Choroid plexus epithelial cell (primary cell): ENCODE results near the gene C1QTNF9B.
"Not testable (repeated sequence)": the region's sequence is repeated elsewhere in the genome, so short reads cannot be mapped to it uniquely, and the experiment has no call there.

Experiments
- DNase-seq: peaks from one replicate; pipeline ENCODE4 v3.0.0-alpha.2; 2010; ENCODE audit warnings: low read depth
- H3K4me3 ChIP-seq: 2 replicates; pipeline ENCODE4 v1.5.1; 2011; ENCODE audit warnings: low read depth, mild to moderate bottlenecking, control low read depth, low read length, moderate library complexity
- CTCF ChIP-seq: conservative IDR thresholded peaks from 2 replicates; pipeline ENCODE4 v1.5.1; 2011; ENCODE audit warnings: low read depth, mild to moderate bottlenecking, control low read depth, inconsistent platforms, low read length, moderate library complexity

The C1QTNF9B gene

GRCh38 chr13:23897452-23897919 lies at the start of gene C1QTNF9B:
C1QTNF9B (minus strand) TSS chr13:23897502.
- not testable (repeated sequence) for H3K4me3 ChIP-seq, DNase-seq

DNA sequence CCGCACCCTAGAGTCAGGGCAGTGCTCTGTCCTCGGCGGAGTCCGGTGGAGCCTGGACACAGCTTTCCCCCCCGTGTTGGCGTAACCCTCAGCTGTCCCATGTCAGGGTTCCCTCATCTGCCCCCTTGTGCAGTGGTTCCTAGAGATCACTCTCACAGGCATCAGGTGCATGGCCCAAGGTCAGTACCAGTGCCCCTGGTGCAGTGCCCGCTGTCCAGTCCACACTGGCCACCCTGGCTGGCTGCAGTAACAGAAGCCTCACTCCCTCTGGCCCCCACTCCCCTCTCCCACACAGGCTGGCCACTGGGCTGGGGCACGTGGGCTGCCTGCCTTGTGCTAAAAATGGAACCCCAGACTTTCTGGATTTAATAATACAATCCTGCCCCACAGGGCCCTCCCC lies 49.6 kb upstream of the C1QTNF9B start:
- DNase-seq, result no peak
- no peak overlapping the region for H3K4me3 ChIP-seq
- no peak for TF ChIP-seq CTCF

DNA sequence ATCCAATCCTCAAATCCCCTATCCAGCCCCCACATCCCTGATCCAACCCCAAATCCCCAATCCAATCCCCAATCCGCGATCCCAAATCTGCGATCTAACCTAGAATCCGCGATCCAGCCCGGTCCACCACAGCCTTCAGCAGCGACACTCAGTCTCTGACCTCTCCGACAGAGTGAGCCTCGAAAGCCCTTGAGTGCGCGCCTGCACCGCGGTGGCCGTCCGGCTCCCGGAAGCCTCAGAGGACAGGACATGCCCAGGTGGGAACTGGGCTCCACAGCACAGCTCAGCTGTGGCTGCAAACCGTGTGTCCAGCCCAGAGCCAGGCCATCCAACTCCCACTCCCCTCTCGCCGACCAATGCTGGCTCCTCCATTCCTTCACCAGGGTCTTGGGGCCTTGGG lies 48.8 kb upstream of the C1QTNF9B start:
- H3K4me3 ChIP-seq, result no peak overlapping the region
- no peak for DNase-seq

DNA sequence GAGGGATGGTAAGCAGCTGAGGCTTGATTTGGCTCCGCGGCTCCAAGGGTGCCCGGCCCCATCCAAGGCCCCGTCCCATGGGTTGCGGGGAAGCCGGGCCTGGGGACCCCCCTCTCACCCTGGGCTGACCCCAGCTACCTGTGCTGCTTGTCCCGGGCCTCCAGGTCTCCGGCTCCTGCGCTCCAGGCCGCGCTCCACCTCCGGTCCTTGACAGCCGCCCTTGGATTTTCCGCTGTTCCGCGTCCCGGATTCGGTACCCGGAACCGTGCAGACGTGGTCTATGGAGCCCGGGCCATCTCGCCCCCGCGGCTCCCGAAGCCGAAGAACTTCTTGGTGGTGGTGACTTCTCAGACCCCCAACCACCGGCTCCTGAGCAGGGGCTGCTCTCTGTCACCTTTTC lies 48.3 kb upstream of the C1QTNF9B start:
- H3K4me3 ChIP-seq, result peak overlapping the region; percentile 1
- no peak for TF ChIP-seq CTCF

More for the DNA sequence above, 48.8 kb upstream of the C1QTNF9B start:
- TF ChIP-seq CTCF, result no peak

GRCh38 chr13:23941211-23941610 lies 43.9 kb upstream of the C1QTNF9B start:
- TF ChIP-seq CTCF, result no peak
- no peak overlapping the region for H3K4me3 ChIP-seq
- no peak for DNase-seq

More for the DNA sequence above, 48.3 kb upstream of the C1QTNF9B start:
- no peak for DNase-seq

DNA sequence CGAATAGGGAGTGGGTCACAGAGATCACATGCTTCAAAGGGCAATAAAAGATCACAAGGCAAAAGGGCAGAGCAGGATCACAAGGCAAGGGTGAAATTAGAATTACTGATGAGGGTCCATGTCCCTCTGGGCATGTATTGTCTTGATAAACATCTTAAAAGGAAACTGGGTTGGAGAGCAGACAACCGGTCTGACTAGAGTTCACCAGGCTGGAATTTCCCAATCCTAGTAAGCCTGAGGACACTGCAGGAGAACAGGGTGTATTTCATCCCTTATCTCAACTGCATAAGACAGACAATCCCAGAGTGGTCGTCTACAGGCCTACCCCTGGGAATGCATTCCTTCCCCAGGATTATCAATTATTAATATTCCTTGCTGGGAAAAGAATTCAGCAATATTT lies 42.4 kb upstream of the C1QTNF9B start:
- DNase-seq, H3K4me3 ChIP-seq: not testable (repeated sequence)

- peak; percentile 84 for DNase-seq
- no peak overlapping the region for H3K4me3 ChIP-seq
- TF ChIP-seq CTCF, result no peak
These were observed 37.2 kb upstream of the C1QTNF9B start for GRCh38 chr13:23934520-23934919.

DNA sequence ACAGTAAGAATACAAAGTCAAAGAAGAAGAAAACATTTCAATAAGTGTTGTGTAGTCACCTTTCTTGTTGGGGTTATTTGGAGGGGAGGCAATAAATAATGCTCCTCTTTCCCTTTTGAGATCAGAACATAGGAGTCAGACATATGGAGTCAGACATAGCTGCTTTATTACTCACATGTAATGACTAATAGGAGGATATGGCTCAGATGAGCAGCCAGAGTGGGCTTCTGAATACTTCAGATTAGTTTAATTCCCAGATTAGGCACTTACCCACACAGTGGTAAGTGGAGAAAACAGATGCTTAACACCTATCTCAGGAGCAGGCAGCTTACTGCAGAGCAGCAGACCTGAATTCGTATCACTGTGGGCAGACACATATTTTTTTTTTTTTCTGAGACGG lies 31.7 kb upstream of the C1QTNF9B start:
- no peak for TF ChIP-seq CTCF
- peak; percentile 84 for DNase-seq
- H3K4me3 ChIP-seq, result no peak overlapping the region
